T follicular helper cell (primary cell): ENCODE results near the gene ABHD16B.
"Not testable (repeated sequence)": the region's sequence is repeated elsewhere in the genome, so short reads cannot be mapped to it uniquely, and the experiment has no call there.

Source experiments
- DNase-seq: peaks from one replicate; pipeline ENCODE4 v3.0.0-alpha.2; 2020; ENCODE audit warnings: low read depth

The ABHD16B gene

GRCh38 chr20:63834491-63834880 is 26.8 kb upstream of the ABHD16B start:
- DNase-seq, result no peak

- DNase-seq, result no peak
Observed at GRCh38 chr20:63835021-63835858, 26.1 kb upstream of the ABHD16B start.

DNA sequence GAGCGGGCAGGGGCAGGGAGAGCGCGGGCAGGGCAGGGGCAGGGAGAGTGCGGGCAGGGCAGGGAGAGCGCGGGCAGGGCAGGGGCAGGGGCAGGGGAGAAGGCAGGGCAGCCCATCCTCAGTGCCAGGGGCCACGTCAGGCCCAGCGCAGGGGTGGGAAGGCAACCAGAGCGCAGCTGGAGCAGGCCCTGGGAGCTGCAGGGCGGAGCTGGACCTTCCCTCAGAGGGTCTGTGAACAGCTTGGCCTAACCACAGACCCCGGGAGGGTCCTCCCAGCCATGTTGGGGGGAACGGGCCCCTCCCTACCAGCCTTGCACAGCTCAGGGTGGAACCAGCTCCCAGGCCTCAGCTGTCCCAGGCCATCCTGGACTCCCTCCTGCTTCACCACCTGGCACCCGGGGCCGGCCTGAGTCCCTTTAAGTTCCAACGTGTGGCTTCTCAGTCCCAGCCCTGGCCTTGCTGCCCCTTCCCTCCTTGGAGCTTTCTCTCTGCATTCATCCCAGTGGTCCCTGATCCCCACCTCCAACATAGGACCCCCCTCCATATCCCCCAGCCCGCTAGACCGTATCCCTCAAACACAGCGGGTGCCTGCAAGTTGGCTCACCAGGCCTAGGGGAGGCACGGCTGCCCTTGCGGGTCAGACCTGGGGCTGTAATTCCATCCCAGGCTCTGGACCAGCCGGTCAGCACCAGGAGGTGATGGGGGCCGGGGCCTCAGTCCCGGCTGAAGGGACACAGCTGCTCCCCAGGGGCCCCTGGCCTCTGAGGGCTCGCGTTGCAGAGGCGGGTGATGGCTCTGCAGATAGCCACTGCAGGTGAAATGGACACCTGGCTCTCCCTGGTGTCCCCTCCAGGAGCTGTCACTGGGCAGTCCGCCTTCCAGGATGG is 24.6 kb upstream of the ABHD16B start:
- DNase-seq, result no peak

DNA sequence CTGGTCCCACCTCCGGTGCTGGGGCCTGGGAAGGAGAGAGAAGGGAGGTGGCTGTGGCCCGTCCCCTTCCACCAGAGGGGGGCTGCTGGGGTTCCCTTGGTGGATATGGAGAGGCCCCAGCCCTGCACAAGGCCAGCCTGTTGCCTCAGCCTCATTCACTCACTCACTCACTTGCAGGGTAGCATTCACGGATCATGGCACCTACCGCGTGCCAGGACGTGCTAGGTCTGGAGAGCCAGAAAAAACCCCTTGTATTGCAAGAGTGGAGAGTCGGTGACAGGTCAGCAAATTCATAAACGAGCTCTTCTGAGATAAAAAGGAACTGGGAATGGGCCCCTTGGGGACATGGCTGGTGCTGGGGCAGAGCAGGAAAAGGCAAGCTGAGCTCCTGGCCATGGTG is 23.8 kb upstream of the ABHD16B start:
- no peak for DNase-seq

DNA sequence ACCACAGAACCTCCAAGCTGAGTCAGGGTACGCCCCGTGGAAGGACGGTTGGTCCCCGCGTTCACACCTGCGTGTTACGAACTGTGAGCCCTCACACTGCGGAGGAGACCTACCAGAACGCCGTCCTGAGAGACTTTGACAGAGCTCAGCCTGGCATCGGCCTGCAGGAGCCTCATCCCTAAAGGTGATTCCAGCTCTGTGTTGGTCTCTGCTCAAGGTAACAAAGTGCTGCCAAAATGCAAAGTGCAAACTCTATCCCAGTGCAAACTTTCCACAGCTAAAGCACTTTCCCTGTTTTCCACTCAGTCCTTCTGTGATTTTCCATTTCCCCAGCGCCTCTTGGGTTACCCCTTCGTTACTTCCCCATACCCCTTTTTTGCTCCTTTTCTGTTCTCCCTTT is 21.7 kb upstream of the ABHD16B start:
- no peak for DNase-seq

DNA sequence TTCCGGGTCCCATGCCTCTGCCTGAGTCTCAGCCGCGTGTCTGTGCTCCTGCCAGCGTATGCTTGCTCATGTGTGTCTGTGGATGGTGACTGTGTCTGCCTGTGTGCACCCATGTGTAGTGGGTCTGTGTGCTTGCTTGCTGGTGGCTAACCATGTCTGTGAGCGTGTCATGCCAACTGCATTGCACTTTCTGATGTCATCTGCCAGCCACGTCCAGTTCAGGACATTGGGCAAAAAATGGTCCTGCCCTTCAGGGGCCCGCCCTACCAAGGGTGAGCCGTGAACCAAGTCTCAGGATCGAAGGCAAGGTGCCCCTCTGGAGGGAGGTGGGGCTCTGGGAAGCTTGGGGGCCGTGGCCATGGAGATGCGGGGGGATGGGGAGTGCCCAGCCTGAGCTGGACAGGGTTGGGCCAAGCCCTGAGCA is 20.9 kb upstream of the ABHD16B start:
- no peak for DNase-seq

- DNase-seq, result no peak
Observed at GRCh38 chr20:63842258-63842657, 19.0 kb upstream of the ABHD16B start.

DNA sequence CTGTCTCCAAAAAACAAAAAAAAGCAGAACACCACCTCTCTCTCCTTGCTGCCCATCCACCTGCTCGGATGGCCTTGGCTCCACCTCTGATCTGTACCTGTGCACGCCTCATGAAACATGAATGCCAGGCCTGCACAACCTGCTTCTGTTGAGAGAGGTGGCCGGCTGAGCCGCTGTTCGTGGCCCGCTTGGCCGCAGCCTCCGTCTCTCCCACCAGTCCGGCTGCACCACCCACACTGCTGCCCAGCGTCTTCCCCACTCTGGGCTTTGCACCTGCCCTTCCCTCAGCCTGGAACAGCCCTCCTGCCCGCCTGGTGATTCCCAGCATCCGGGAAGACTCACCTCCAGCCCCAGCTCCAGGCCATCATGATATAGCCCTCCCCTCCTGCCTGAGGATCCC is 18.1 kb upstream of the ABHD16B start:
- no peak for DNase-seq

- DNase-seq, result no peak
Observed at GRCh38 chr20:63843778-63844177, 17.5 kb upstream of the ABHD16B start.

DNA sequence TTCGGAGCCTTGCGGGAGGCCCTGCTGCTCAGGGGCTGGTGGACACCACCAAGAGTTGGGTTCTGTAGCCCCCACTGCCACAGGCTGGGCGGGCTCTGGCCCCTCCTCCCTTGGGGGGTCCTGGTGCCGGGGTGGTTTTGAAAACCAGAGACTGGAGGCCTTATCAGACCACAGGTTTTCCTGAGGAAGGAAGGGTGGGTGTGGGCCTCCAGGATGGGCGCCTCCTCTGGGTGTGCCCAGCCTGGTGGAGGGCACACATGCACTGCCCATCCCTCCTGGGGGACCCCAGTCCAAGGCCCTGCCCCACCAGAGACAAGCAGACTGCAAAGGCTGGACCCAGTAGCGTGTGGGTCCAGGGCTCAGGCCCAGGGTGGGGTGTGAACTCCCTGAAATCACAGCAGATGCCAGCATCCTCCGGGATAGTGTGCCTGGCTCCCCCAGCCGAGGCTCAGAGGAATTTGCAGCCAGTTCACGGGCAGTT is 16.7 kb upstream of the ABHD16B start:
- no peak for DNase-seq

- DNase-seq, result no peak
Observed at GRCh38 chr20:63846128-63846771, 15.0 kb upstream of the ABHD16B start.

GRCh38 chr20:63846888-63847236 is 14.4 kb upstream of the ABHD16B start:
- no peak for DNase-seq

DNA sequence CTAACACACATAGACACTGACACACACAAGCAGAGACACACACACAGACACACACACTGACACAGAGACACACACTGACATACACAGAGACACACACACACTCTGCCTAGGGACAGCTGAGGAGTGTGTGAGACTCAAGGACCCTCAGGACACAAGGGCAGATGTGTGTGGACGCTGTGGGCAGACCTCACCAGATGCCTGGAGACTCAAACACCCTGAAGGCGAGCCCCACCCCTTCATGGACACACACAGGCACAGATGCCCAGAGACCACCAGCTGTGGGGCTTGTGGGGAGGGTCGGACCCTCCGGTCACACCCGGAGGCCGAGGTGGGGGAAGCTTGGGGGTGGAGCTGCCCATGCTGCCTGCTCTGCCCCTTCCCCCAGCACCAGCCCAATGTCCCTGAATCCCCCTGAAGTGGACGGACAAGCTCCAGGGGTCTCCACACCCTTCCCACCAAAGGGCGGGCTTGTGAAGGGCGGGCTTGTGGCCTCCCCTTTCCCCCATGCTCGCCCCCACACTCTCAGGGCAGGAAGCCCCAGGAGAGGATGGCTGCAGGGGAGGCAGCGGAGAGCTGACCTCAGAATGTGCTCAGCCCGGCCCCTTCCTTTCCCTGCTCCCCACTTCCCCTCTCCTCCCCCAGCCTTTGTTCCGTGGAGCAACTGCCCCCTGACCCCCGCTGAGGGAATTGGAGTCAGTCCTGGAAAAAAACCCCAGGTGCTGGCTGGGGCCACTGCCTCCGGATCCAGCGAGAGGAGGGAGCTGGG is 13.9 kb upstream of the ABHD16B start:
- no peak for DNase-seq

DNA sequence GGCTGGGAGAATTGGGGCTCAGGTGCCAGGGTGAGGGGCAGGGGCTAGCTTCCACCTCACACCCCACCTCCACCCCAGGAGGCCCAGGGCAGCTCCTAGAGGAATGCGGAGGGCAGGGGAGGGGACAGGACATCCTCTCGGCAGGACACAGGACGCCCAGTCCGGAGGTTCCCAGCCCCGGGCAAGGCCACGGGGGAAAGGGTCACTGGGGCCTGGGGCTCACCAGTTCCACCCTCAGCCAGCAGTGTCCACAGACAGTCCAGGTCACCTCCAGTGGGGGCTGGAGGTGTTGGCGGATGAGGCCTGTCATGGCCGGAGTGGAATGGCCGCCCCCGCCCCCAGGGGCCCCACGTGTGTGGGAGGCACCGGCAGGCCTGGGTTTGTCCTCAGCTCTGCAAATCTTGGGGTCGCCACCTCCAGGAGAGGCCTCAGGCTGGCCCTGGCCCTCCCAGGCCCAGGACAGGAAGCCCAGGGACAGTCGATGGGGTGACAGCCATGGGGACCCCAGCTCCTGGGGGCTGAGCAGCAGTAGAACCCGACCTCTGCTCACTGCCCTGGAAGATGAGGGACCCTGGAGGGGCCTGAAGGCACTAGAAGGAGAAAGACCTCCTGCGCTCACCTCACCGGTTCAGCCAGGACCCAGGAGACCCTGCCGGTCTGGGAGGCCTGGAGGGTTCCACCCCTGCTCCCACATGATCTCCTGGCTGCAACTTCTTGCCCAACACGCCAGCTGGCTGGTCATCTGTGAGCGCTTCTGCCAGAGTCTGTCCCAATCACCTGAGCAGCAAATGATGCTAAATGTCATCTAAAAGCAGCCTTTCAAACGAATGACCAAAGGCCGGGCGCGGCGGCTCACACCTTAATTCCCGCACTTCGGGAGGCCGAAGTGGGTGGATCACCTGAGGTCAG is 13.0 kb upstream of the ABHD16B start:
- no peak for DNase-seq

GRCh38 chr20:63850689-63851547 is 10.4 kb upstream of the ABHD16B start:
- DNase-seq, result no peak

GRCh38 chr20:63851548-63851943 is 9.8 kb upstream of the ABHD16B start:
- not testable (repeated sequence) for DNase-seq

DNA sequence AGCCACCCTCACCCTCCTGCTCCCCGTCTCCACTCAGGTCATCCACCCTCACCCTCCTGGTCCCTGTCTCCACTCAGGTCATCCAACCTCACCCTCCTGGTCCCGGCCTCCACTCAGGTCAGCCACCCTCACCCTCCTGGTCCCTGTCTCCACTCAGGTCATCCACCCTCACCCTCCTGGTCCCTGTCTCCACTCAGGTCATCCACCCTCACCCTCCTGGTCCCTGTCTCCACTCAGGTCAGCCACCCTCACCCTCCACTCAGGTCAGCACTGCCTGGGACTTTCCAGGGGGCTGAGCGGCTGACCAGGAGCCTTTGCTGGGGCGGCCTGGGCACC is 7.6 kb upstream of the ABHD16B start:
- DNase-seq, result not testable (repeated sequence)

GRCh38 chr20:63854069-63854765 is 7.1 kb upstream of the ABHD16B start:
- DNase-seq, result no peak

- DNase-seq, result no peak
Observed at GRCh38 chr20:63854766-63855362, 6.4 kb upstream of the ABHD16B start.
